Smooth muscle cell (in vitro differentiated cells): ENCODE measurements around the gene TMEM229A. TPM values are rescaled to one million over a fixed set of nuclear protein-coding genes. Genes with fewer than 3 reads are reported as not detected.

Source experiments
- DNase-seq: peaks from one replicate; lab custom pipeline; 2025; ENCODE audit not compliant: unreplicated experiment; lab: John Stamatoyannopoulos, UW
- H2AFZ ChIP-seq: fragments of 200-600 bp; sonication (generic); 2 replicates; pipeline ENCODE4 v1.6.0; 2016; ENCODE audit warnings: antibody characterized with exemption, low read depth, mild to moderate bottlenecking
- H3F3A ChIP-seq: fragments of 200-600 bp; sonication (generic); 2 replicates; pipeline ENCODE4 v1.6.0; 2017; ENCODE audit warnings: antibody characterized with exemption, low read depth
- H3K27ac ChIP-seq: fragments of 200-600 bp; sonication (generic); 2 replicates; pipeline ENCODE4 v1.5.1; 2016; ENCODE audit warnings: low read depth, mild to moderate bottlenecking
- H3K27me3 ChIP-seq: fragments of 200-600 bp; sonication (generic); 2 replicates; pipeline ENCODE4 v1.6.1; 2016; ENCODE audit warnings: low read depth, mild to moderate bottlenecking
- H3K36me3 ChIP-seq: fragments of 200-600 bp; sonication (generic); 2 replicates; pipeline ENCODE4 v1.5.1; 2016; ENCODE audit warnings: low read depth
- H3K4me1 ChIP-seq: fragments of 200-600 bp; sonication (generic); 2 replicates; pipeline ENCODE4 v1.5.1; 2016; ENCODE audit warnings: low read depth
- H3K4me2 ChIP-seq: fragments of 200-600 bp; sonication (generic); 2 replicates; pipeline ENCODE4 v1.6.0; 2016; ENCODE audit warnings: mild to moderate bottlenecking
- H3K4me3 ChIP-seq: fragments of 200-600 bp; sonication (generic); 2 replicates; pipeline ENCODE4 v1.5.1; 2016; ENCODE audit warnings: mild to moderate bottlenecking
- H3K79me2 ChIP-seq: fragments of 200-600 bp; sonication (generic); 2 replicates; pipeline ENCODE4 v1.6.0; 2016; ENCODE audit warnings: low read depth, mild to moderate bottlenecking
- H3K9ac ChIP-seq: fragments of 200-600 bp; sonication (generic); 2 replicates; pipeline ENCODE4 v1.6.0; 2016; ENCODE audit warnings: low read depth
- H3K9me3 ChIP-seq: fragments of 200-600 bp; sonication (generic); replicated peaks from 2 replicates; pipeline ENCODE4 v1.5.1; 2016; ENCODE audit warnings: low read depth
- H4K20me1 ChIP-seq: fragments of 200-600 bp; sonication (generic); 2 replicates; pipeline ENCODE4 v1.6.0; 2016; ENCODE audit warnings: low read depth
- WGBS: methylation state at CpG from one replicate; pipeline ENCODE4 v1.1.7; 2016; ENCODE audit warnings: low lambda C conversion rate; 5-methylcytosine and 5-hydroxymethylcytosine counted together
- polyA plus RNA-seq: library from polyadenylated mRNA; unstranded; fragments of >200 nt; fragmentation: Nextera tagmentation; extraction: Ambion mirVana; gene quantifications from 2 replicates; pipeline ENCODE4 v1.2.1, GENCODE V29; 2016
- total RNA-seq: library from RNA; depleted of rRNA; stranded (reverse); fragments of >200 nt; gene quantifications from 2 replicates; pipeline ENCODE4 v1.2.3, GENCODE V29; 2014
- TF ChIP-seq, protein P1 (sequence below): fragments of 200-600 bp; sonication (generic); IDR thresholded peaks from 2 replicates; pipeline ENCODE4 v1.5.1; 2017; ENCODE audit warnings: borderline replicate concordance, mild to moderate bottlenecking, antibody characterized with exemption; ENCODE audit not compliant: insufficient read depth, poor library complexity, severe bottlenecking

TMEM229A gene
- total and polyA plus RNA-seq, 2 experiments from 2014 or later: not detected

DNA sequence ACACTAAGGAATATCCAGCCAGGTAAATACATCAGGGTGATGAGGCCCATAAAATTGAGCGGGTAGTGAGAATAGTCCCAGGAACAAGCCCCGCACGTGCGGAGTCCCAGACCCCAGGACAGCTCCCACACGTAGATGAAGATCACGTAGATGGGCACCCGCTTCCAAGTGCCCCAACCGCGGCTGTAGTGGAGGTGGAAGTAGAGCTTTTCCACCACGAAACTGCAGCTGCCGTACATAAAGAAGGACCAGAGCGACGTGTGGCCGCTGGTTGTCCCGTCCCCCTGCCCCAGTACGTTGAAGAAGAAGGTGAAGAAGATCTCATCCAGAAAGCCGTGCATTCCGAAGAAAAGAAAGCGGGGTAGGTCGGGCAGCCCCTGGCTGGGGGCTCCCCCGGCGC is 948 bp downstream of the TMEM229A start:
- WGBS: 1% methylated on average over 22 of the region's 22 CpGs
- Histone ChIP-seq H3K4me1 (peaks cover 7% of the 10 kb centered on the region), H3K36me3 (no peaks in the 10 kb centered on the region), H3K4me3 (peak overlapping the region; percentile 66), H4K20me1 (no peaks in the 10 kb centered on the region), H3K79me2 (no peaks in the 10 kb centered on the region), H3K27me3 (peaks cover 46% of the 10 kb centered on the region), H3K27ac (no peak overlapping the region), H3K9me3 (no peaks in the 10 kb centered on the region), H2AFZ (peak overlapping the region; percentile 47), H3K4me2 (peak overlapping the region; percentile 100), H3K9ac (no peak overlapping the region), H3F3A (no peaks in the 10 kb centered on the region)
- no peak for DNase-seq
- TF ChIP-seq, protein P1, sequence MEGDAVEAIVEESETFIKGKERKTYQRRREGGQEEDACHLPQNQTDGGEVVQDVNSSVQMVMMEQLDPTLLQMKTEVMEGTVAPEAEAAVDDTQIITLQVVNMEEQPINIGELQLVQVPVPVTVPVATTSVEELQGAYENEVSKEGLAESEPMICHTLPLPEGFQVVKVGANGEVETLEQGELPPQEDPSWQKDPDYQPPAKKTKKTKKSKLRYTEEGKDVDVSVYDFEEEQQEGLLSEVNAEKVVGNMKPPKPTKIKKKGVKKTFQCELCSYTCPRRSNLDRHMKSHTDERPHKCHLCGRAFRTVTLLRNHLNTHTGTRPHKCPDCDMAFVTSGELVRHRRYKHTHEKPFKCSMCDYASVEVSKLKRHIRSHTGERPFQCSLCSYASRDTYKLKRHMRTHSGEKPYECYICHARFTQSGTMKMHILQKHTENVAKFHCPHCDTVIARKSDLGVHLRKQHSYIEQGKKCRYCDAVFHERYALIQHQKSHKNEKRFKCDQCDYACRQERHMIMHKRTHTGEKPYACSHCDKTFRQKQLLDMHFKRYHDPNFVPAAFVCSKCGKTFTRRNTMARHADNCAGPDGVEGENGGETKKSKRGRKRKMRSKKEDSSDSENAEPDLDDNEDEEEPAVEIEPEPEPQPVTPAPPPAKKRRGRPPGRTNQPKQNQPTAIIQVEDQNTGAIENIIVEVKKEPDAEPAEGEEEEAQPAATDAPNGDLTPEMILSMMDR: no peak

DNA sequence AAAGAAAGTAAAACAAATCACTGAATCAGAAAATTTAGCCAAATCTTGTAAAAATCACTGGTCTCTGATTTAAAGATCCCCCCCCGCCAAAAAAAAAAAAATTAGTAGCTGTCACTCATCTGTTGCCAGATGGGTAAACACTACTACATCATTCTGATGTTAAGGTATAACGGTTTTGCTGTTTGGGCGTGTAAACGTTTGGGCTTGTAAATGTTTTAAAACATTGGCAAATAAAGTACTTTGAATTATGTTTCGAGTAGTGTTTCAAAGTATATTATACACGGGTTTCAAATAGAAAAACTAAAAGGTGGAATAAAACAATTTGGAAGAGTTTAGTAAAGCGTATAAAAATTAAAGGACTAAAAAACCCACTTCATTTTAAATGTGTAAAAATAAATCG is 1.5 kb downstream of the TMEM229A start:
- no peak for DNase-seq
- Histone ChIP-seq H3K4me3 (peak overlapping the region; percentile 66), H3F3A (no peaks in the 10 kb centered on the region), H3K27me3 (peaks cover 46% of the 10 kb centered on the region), H3K4me2 (peak overlapping the region; percentile 100), H3K36me3 (no peaks in the 10 kb centered on the region), H3K79me2 (no peaks in the 10 kb centered on the region), H3K9ac (no peak overlapping the region), H3K27ac (no peak overlapping the region), H4K20me1 (no peaks in the 10 kb centered on the region), H2AFZ (no peak overlapping the region), H3K4me1 (peaks cover 7% of the 10 kb centered on the region), H3K9me3 (no peaks in the 10 kb centered on the region)
- 64% methylated on average over 8 of the region's 8 CpGs for WGBS
- TF ChIP-seq, protein P1: no peak

DNA sequence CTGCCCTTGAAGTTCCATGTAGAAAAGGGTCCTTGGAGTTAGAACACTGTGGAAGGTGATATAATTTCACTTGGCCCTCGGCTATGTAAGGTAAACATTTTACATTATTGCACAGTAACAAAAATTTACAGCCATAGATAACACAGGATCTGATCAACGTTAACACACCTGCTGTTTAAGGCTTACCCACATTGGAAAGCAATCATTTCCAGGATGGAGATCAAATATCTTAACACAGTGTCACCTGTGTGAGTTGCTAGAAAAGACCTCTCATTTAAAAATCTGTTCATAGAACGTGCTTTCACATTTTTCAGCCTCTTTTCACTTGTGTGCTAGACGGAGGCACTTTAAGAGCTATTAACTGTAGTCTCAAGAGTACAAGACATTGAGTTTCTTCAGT is 1.9 kb downstream of the TMEM229A start:
- H3K27me3 ChIP-seq: peaks cover 46% of the 10 kb centered on the region
- no peaks in the 10 kb centered on the region for H3K9me3 ChIP-seq
- no peak overlapping the region for H3K4me3 ChIP-seq
- no peak overlapping the region for H3K9ac ChIP-seq
- TF ChIP-seq, protein P1: no peak
- WGBS: 67% methylated on average over 4 of the region's 4 CpGs
- no peak overlapping the region for H3K4me2 ChIP-seq
- H2AFZ ChIP-seq: no peak overlapping the region
- no peaks in the 10 kb centered on the region for H4K20me1 ChIP-seq
- no peaks in the 10 kb centered on the region for H3F3A ChIP-seq
- H3K79me2 ChIP-seq: no peaks in the 10 kb centered on the region
- peaks cover 7% of the 10 kb centered on the region for H3K4me1 ChIP-seq
- H3K36me3 ChIP-seq: no peaks in the 10 kb centered on the region
- no peak overlapping the region for H3K27ac ChIP-seq
- no peak for DNase-seq

DNA sequence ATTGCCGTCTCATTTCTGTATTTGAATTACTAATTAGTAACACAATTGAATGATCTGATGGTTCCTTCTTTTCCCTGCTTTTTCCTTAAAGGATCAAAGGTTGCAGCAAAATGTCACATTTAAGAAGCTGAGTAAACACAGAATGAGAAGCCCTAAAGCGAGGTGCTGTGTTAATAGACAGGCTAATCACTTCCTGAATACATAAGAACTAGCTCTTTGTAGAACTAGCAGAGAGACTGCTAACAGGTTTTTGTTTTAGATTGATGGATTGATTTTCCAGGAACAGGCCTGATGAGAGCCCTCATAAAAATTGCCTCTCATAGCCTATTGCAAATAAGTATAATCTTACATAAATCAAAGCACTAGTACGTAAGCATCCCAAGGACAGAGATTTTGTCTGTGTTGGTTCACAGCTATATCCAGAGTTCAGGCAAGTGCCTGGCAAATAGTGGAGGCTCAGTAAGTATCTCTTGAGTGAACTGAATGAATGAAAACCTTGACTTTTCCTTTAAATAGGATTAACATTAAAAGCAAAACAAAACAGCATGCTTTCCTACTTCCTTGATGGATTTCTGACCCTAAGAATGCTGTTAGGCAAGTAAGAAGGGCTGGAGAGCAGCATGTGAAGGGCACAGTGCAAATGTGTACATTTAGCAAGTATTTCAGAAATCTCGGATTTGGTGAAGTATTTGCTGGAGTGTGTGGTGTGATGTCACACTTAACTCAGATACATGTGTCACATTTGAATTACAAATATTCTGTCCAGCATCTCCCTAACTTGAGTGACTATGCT is 3.3 kb downstream of the TMEM229A start:
- no peak overlapping the region for H3K4me3 ChIP-seq
- H2AFZ ChIP-seq: no peak overlapping the region
- no peak overlapping the region for H3K4me2 ChIP-seq
- H3K4me1 ChIP-seq: peaks cover 7% of the 10 kb centered on the region
- H4K20me1 ChIP-seq: no peaks in the 10 kb centered on the region
- no peak for DNase-seq
- H3K27ac ChIP-seq: no peak overlapping the region
- H3F3A ChIP-seq: no peaks in the 10 kb centered on the region
- WGBS: 61% methylated on average over 4 of the region's 4 CpGs
- H3K27me3 ChIP-seq: peaks cover 39% of the 10 kb centered on the region
- no peak overlapping the region for H3K9ac ChIP-seq
- TF ChIP-seq, protein P1: no peak
- no peaks in the 10 kb centered on the region for H3K79me2 ChIP-seq
- no peaks in the 10 kb centered on the region for H3K9me3 ChIP-seq
- no peaks in the 10 kb centered on the region for H3K36me3 ChIP-seq
